CD4-positive, alpha-beta T cell treated with Interleukin-12 subunit alpha and Interleukin-12 subunit beta, for 1 hour (primary cell): Measurements from ENCODE around the gene SYMPK.
A peak's percentile ranks its signal among the peaks of the same experiment; 100 is the strongest.

ENCODE experiments used
- DNase-seq: peaks from one replicate; pipeline ENCODE4 v3.0.0-alpha.2; 2020

The SYMPK gene

DNA sequence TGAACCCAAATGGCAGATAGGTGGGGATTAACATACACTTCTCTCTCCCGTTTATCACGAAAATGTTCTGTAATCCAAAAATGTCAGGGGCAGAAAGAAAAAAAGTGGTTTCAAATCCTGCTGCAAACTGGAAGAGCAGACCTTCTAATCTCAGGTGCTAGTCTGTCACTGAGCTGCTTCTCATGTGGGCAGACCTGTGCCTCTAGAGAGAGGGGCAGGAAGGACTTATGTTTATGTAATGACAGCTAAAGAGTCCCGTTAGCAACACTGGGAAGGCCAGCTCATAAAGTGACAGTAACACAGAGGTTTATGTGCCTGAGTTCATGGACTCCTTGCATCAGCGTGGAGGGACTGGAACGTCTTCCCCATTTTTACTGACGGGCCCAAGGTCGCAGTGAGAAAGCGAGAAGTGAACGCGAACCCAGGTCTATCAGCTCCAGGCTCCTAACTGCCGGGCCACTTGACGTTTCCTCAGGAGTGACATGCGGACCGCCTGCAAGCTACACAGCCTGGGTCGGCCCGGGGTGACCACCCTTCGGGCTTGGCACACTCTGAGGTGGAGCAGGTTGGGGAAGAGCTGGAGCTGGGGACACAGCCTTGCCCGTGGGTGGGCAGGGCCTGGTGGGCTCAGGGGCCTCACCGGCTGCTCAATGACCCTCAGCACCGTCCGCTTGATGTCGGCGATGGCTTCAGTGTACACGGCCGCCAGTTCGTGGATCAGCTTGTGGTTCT lies 38.2 kb downstream of the SYMPK start:
- no peak for DNase-seq

- no peak for DNase-seq
Observed at GRCh38 chr19:45824041-45824471, 38.9 kb downstream of the SYMPK start.

DNA sequence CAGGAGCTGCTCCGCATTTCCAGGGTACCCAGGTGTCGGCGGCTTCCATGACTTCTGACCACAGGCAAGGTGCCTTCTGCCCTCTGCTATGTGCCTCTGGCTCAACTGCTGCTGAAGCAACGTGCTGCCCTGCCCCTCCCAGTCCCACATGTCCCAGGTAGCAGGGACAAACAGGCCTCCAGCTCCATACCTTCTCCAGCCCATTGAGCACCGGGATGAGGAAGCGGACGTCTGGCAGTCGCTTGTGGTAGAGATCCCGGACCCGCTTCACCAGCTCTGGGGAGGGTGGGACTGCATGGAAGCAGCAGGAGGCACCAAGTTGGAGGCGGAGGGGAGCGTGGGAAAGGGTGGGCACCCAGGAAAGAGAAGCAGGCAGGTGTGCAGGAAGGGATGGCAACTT lies 39.8 kb downstream of the SYMPK start:
- DNase-seq, result no peak

DNA sequence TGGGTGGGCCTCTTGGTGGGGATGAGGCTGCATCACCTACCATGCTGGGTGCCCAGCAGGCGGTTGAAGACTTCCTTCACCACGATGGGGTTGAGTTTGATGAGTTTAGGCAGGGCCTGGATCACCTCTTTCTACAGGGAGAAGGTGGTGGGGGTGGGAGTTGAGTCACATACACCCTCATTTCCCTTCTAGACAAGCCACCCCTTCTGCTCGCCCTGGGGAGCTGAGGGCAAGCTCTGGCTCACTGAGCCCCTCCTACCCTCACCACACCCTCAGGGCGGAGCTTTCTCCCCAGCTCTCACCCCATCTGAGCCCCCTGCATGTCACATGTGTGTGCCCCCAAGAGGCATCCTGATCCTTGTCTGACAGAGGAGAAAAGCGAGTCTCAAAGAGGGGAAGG lies 40.2 kb downstream of the SYMPK start:
- no peak for DNase-seq

DNA sequence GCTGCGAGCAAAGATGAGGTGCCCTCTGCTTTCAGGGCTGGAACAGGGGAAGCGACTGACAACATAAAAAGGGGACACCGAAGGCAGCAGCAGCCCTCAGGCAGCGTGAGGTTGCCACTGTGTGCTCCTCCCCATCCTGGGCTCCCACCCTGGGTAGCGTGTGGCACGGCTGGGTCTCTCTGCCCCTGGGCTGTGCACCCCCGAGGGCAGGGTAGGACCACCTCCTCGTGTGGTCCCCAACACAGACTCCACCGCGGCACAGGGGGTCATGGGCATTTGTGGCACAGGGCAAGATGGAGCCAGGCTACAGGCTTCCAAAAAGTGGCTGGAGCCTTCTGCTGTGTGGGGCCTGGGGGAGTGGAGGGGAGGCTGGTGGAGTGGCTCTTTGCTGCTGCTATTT lies 41.4 kb downstream of the SYMPK start:
- no peak for DNase-seq

DNA sequence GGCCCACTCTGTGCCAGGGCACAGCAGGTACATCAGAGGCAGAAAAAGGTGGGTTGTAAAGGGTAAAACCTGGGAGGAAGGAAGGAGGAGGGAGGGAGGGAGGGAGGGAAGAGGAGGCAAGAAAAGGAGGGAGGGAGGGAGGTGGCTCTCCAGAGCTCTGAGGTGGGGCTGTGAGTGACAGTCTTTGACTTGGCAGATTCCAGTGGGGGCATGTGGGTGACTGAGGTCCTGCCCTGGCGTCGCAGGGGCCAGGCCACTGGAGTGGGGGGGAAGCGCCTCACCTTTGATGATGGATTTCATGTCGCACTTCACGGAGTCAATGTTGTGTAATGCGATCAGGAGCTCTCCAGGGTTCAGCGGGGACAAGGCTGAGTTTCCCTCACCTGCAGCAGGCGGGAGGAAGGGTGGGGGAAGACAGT lies 41.8 kb downstream of the SYMPK start:
- DNase-seq, result no peak

DNA sequence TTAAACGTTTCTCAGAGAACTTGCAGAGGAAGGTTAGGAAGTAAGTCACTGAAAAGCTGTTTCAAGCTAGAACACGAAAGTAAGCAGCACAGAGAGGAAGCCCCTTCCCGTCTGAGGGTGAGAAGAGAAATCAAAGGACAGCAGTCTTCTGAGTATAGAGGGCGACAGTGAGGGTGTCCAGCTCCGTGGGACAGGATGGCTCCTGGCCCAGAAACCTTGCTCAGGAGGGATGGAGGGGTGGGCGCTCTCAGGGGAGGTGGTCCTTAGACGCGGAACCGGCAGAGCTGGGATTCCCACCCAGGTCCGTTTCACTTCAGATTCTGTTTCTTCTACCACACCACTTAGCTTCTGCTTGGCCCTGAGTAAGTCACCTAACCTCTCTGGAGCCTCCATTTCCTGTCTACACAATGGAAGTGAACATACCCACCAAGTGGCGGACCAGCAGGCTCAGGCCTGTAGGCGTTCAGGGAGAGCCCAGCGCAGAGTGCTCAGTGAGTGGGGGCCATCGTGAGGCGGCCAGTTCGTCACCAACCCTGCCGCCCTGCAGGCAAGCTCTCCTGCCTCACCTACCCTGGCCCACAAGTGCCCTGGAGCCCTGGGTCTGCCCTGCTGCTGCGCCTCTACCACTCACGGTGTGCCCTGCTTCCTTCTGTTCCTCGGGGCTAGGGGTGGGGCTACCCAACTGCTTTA lies 42.4 kb downstream of the SYMPK start:
- no peak for DNase-seq

GRCh38 chr19:45819769-45820168 lies 43.2 kb downstream of the SYMPK start:
- DNase-seq, result no peak

DNA sequence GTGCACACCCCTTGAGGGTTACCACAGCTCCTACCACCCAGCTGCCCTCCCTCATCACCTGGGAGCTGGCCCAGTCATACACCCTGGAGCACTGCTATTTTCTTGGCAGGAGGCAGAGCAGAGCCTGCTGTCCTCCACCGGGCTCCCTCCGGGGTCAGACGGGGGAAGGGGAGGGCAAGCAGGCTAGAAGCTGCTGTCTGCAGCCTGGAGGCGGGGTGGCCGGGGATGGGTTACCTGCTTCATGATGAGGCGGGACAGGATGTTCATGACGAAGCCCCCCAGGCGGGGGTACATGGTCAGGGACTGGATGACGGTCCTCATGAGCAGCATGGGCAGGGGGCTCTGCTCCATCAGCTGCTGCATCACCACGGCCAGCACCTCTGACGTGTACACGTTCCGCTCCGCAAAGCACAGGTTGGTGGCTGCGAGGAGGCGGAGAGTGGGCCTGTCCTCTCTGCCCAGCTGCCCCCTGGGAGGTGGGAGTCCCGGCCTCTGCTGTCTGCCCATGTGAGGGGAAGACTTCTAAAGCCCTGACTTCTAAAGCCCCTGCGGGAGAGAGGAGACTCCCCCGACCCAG lies 45.1 kb downstream of the SYMPK start:
- no peak for DNase-seq

- peak; percentile 95 for DNase-seq
Observed at GRCh38 chr19:45817010-45817724, 45.8 kb downstream of the SYMPK start.

GRCh38 chr19:45816236-45817009 lies 46.5 kb downstream of the SYMPK start:
- DNase-seq, result no peak

- DNase-seq, result no peak
Observed at GRCh38 chr19:45815481-45816216, 47.3 kb downstream of the SYMPK start.

GRCh38 chr19:45814851-45815480 lies 48.0 kb downstream of the SYMPK start, which contains the start of gene RSPH6A:
Gene RSPH6A, minus strand, starts transcription at chr19:45815308. Its CDS starts 132 bp downstream, at chr19:45815176.
- no peak for DNase-seq

- DNase-seq, result no peak
Observed at GRCh38 chr19:45814166-45814780, 48.7 kb downstream of the SYMPK start.

GRCh38 chr19:45812297-45812696 lies 50.6 kb downstream of the SYMPK start:
- no peak for DNase-seq

- DNase-seq, result no peak
Observed at GRCh38 chr19:45809643-45810159, 53.2 kb downstream of the SYMPK start.

- DNase-seq, result no peak
Observed at GRCh38 chr19:45805719-45806118, 57.2 kb downstream of the SYMPK start.

GRCh38 chr19:45804959-45805230 lies 58.1 kb downstream of the SYMPK start:
- DNase-seq, result no peak

DNA sequence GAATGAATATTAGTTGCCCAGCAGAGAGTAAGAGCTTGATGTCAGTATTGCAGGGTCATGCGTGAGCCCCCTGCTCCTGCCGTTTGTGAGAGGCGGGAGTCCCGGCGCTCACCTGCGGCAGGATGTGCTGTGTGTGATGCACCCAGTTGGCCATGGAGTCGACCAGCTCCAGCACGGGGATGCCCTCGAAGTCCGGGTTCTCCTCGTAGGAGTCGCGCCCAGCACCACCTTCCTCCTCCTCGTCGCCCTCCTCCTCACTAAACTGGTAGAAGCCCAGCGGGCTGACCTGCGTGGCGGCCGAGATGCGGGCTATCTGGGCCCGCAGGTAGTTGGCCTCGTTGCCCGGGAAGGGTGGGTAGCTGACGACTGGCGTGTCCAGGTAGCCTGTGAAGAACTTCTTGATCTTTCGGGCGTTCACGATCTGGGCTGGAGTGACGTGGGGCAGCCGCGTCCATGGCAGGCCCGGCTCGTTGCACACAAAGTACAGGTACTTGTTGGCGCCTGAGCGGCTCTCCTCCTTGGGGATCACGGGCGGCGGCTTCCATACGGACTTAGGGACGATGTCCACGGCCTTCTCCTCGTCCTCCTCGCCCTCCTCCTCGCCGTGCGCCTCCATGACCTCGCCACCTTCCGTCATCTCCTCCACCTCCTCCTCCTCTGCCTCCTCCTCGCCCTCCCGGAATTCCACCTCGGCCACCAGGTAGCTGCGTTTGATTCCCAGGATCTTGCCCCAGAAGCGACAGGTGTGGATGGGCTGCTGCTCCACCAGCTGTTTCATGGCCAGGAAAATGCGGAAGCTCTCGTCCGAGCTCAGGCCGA lies 58.6 kb downstream of the SYMPK start:
- no peak for DNase-seq

GRCh38 chr19:45801603-45802175 lies 61.3 kb downstream of the SYMPK start:
- no peak for DNase-seq
